ENCODE measurements around the gene TRMT11.

- TF ChIP-seq, protein P1, sequence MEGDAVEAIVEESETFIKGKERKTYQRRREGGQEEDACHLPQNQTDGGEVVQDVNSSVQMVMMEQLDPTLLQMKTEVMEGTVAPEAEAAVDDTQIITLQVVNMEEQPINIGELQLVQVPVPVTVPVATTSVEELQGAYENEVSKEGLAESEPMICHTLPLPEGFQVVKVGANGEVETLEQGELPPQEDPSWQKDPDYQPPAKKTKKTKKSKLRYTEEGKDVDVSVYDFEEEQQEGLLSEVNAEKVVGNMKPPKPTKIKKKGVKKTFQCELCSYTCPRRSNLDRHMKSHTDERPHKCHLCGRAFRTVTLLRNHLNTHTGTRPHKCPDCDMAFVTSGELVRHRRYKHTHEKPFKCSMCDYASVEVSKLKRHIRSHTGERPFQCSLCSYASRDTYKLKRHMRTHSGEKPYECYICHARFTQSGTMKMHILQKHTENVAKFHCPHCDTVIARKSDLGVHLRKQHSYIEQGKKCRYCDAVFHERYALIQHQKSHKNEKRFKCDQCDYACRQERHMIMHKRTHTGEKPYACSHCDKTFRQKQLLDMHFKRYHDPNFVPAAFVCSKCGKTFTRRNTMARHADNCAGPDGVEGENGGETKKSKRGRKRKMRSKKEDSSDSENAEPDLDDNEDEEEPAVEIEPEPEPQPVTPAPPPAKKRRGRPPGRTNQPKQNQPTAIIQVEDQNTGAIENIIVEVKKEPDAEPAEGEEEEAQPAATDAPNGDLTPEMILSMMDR (IDR thresholded peaks at IDR 0.05 in 8 of 11, conservative IDR thresholded peaks at IDR 0.05 in 3 of 11) = no peak
- TF ChIP-seq POLR2A (IDR thresholded peaks at IDR 0.05) (no peak), POLR2AphosphoS5 (IDR thresholded peaks at IDR 0.05) (no peak)
Measured at GRCh38 chr6:126075335-126076071, 89.2 kb downstream of the TRMT11 start.

Data from spleen (tissue), 7 donors.